ENCODE results near the gene CNEP1R1. TPM values are rescaled to one million over a fixed set of nuclear protein-coding genes. Genes with fewer than 3 reads are reported as not detected.

The CNEP1R1 gene
- total and polyA plus RNA-seq, 2 of the 8 experiments (the other 6 are each of a cell fraction or from before 2014, with no cell fraction given): 10.6 to 13.6 TPM

GRCh38 chr16:50012182-50012581 is 12.8 kb upstream of the CNEP1R1 start (continued):
- TF ChIP-seq CHD7 (IDR thresholded peaks at IDR 0.05; ENCODE audit: insufficient replicate concordance, low read length): no peak
- TF ChIP-seq SUZ12 (IDR thresholded peaks at IDR 0.05; ENCODE audit: low read length): no peak
- TF ChIP-seq TAF1 (IDR thresholded peaks at IDR 0.05; ENCODE audit: low read depth, low read length): no peak
- TF ChIP-seq CEBPB (IDR thresholded peaks at IDR 0.05; ENCODE audit: low read depth, low read length): no peak
- no peak for TF ChIP-seq BCL11A (IDR thresholded peaks at IDR 0.05; ENCODE audit: low read depth in 2 of 2, low read length in 2 of 2)
- TF ChIP-seq ATF2 (IDR thresholded peaks at IDR 0.05; ENCODE audit: low read length): no peak
